Stomach smooth muscle (tissue), 2 donors: ENCODE measurements around the gene MRPL28.

Experiments used
- H3K27ac ChIP-seq: one replicate; pipeline ENCODE4 v1.7.0; 2013; ENCODE audit warnings: mild to moderate bottlenecking, low read length, inconsistent platforms
- H3K27me3 ChIP-seq, 2 donors: one replicate each; pipeline ENCODE4 v1.7.0; 2013; ENCODE audit warnings: low read length in 2 of 2; ENCODE audit not compliant: insufficient read depth in 2 of 2, control insufficient read depth in 1 of 2
- H3K36me3 ChIP-seq, 2 donors: one replicate each; pipeline ENCODE4 v1.7.0; 2013; ENCODE audit warnings: low read length in 2 of 2; ENCODE audit not compliant: control insufficient read depth in 2 of 2, insufficient read depth in 2 of 2
- H3K4me1 ChIP-seq: one replicate; pipeline ENCODE4 v1.7.0; 2013; ENCODE audit warnings: low read length; ENCODE audit not compliant: control insufficient read depth, insufficient read depth
- H3K4me3 ChIP-seq, 2 donors: one replicate each; pipeline ENCODE4 v1.7.0; 2013; ENCODE audit warnings: low read length in 2 of 2
- H3K9ac ChIP-seq, 2 donors: one replicate each; pipeline ENCODE4 v1.7.0; 2013; ENCODE audit warnings: low read length in 2 of 2, mild to moderate bottlenecking in 1 of 2
- H3K9me3 ChIP-seq, 2 donors: one replicate each; pipeline ENCODE4 v1.7.0; 2013; ENCODE audit warnings: low read length in 2 of 2; ENCODE audit not compliant: control insufficient read depth in 2 of 2
- donor health status: healthy.
- donor health status: Pancreatic carcinoma.

MRPL28 gene

GRCh38 chr16:317583-317982, 52.8 kb downstream of the MRPL28 start:
- Histone ChIP-seq H3K9ac (no peak overlapping the region), H3K27me3 (no peaks in the 10 kb centered on the region), H3K36me3 (peaks cover 19 to 31% of the 10 kb centered on the region in 2 donors), H3K9me3 (no peaks in the 10 kb centered on the region), H3K27ac (no peak overlapping the region), H3K4me3 (no peak overlapping the region), H3K4me1 (no peaks in the 10 kb centered on the region)
